GM12865 (cell line): ENCODE results near the gene CLDN4.

ENCODE experiments used
- DNase-seq: peaks from one replicate; pipeline ENCODE4 v3.0.0; 2010; ENCODE audit warnings: low read depth
- H3K4me3 ChIP-seq: 2 replicates; pipeline ENCODE4 v1.5.1; 2011; ENCODE audit warnings: mild to moderate bottlenecking, low read depth, low read length, control low read depth
- TF ChIP-seq, protein P1 (sequence below): IDR thresholded peaks from 2 replicates; pipeline ENCODE4 v1.5.1; 2011; ENCODE audit warnings: low read length, control low read depth, low read depth, inconsistent platforms; ENCODE audit not compliant: insufficient read depth; ENCODE audit errors: missing control alignments

CLDN4 gene

DNA sequence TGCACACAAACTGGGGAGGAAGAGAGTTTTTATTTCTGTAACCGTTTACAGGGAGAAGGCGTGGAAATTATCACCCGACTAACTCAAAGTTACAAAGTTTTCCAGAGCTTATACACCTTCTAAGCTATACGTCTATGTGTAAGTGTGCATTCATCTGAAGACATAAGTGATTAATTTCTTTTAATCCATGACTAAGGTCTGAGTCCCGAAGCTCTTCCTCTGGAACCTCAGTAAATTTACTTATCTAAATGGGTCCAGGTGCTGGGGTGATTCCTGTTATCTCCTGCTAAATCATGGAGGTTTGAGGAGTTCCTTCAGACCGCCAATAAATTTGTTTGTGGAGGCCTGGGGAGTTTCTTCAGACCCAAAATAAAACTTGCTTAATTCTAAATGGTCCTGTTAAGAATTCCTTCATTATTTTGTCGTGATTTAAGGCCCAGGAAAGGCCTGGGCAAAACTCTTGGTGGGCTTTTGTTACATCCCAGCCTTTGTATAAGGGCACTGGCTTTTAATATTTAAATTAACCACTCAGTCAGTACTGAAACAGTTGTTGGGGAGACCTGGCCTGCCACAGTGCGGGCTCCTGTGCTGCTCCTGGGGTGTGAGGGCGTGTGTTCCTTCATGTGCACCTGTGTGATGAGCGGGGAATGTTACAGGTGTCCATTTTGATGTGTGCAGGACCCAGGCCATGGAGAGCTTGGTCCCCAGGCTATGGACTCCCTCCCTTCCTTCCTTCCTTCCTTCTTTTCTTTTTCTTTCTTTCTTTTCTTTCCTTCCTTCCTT, 17.3 kb downstream of the CLDN4 start:
- TF ChIP-seq, protein P1, sequence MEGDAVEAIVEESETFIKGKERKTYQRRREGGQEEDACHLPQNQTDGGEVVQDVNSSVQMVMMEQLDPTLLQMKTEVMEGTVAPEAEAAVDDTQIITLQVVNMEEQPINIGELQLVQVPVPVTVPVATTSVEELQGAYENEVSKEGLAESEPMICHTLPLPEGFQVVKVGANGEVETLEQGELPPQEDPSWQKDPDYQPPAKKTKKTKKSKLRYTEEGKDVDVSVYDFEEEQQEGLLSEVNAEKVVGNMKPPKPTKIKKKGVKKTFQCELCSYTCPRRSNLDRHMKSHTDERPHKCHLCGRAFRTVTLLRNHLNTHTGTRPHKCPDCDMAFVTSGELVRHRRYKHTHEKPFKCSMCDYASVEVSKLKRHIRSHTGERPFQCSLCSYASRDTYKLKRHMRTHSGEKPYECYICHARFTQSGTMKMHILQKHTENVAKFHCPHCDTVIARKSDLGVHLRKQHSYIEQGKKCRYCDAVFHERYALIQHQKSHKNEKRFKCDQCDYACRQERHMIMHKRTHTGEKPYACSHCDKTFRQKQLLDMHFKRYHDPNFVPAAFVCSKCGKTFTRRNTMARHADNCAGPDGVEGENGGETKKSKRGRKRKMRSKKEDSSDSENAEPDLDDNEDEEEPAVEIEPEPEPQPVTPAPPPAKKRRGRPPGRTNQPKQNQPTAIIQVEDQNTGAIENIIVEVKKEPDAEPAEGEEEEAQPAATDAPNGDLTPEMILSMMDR = no peak
- H3K4me3 ChIP-seq = no peak overlapping the region
- no peak for DNase-seq

DNA sequence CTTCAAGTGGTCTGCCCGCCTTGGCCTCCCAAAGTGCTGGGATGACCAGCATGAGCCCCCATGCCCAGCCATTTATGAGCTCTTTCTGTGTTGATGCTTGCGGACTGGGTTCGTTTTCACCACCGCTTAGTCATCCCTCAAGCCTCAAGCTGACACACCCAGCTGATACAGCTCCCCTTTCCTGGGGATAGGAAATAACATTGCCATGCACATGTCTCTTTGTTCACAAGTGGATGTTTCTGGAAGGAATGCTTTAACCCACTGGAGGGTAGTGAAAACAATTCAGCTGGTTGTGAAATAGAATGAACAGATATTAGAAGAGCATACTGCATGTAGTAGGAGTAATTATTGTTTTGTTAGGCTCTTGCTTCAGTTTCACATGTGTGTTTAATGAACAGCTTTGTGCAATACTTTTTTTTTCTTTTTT, 20.0 kb downstream of the CLDN4 start:
- H3K4me3 ChIP-seq = no peak overlapping the region
- TF ChIP-seq, protein P1 = no peak
- no peak for DNase-seq

DNA sequence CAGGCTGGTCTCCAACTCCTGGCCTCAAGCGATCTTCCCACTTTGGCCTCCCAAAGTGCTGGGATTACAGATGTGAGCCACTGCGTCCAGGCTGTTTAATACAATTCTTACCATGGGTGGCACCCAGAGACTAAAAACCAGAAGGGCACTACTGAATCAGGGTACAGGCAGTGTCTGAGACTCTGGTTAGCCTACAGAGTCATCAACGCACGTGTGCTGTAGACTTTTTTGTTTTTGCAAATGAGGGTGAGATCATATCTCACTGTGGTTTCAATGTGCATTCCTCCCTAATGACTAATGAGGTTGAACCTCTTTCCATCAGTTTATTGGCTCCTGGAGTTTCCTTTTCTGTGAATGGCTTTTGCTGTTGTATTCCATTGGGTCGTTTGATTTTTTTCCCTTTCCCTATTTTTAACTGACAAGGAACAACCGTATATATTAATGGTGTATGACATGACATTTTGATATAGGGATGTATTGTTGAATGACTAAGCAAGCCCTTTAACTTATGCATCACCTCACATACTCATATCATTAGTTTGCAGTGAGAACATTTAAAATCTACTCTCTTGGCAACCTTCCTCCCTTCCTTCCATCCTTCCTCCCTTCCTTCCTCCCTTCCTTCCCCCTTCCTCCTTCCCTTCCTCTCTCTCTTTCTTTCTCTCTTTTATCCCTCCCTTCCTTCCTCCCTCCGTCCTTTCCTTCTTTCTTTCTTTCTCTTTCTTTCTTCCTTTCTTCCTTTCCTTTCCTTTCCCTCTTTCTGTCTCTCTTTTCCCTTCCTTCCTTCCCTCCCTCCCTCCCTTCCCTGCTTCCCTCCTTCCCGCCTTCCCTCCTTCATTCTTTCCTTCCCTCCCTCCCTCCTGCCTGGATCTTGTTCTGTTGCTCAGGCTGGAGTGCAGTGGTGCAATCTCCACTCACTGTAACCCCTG, 20.9 kb downstream of the CLDN4 start:
- TF ChIP-seq, protein P1 = no peak
- peak; percentile 59 for DNase-seq
- no peak overlapping the region for H3K4me3 ChIP-seq

DNA sequence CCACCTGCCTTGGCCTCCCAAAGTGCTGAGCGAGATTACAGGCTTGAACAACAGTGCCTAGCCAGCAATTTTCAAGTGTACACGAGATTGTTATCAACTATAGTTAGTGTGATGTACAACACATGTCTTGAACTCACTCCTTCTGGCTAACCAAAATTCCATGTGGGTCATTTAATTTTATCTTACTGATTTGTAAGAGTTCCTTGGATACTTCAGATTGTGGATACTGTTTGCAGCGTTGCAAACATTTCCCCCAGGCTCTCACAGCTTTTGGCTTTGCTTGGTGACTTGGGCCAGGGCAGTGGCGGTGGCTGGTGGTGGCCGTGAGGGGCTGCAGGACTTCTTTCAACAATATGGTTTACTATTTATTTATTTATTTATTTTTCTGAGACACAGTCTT, 21.7 kb downstream of the CLDN4 start:
- DNase-seq = no peak
- TF ChIP-seq, protein P1 = no peak

DNA sequence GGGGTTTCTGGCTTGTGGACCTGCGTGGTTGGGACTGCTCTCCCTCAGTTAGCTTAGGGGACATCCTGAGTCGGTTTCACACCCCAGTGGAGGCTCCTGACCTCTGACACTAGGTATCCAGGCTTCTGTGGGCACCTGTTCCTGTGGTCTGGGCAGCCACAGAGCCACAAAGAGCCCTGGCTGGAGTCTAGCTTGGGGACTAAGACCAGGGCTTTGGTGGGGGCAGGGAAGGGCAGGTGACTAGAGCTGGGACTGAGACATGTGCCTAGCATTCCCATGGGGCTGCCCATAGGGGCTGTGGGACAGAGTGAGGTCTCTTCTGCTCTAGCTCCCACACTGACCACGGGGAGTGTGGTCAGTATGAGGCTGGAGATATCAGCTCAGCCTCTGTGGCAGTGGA, 26.1 kb downstream of the CLDN4 start:
- no peak overlapping the region for H3K4me3 ChIP-seq
- TF ChIP-seq, protein P1 = no peak
- no peak for DNase-seq

More for the DNA sequence above, 21.7 kb downstream of the CLDN4 start:
- H3K4me3 ChIP-seq = no peak overlapping the region

DNA sequence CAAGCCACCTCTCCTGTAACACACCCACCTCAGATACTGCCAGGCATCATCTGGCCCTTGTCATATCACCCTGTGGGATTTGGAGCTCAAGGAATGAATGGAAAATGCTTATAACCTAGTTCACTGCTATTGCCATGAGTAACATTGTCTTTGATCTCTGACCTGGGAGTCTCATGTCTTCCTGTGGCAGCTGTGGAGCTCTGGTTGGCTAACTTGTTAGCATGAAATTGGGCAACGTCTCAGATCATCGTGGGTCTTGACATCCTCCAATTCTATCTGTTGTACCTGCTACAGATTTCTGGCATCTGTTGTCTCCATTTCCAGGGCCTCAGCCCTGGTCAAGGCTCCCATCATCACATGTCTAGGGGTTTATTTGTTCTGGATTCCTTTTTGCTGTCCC, 28.0 kb downstream of the CLDN4 start:
- DNase-seq = no peak
- TF ChIP-seq, protein P1 = no peak
- H3K4me3 ChIP-seq = no peak overlapping the region
